Adrenal gland (tissue), 12 donors: ENCODE measurements around the gene FLYWCH1. TPM values are rescaled to one million over a fixed set of nuclear protein-coding genes. Genes with fewer than 3 reads are reported as not detected.

Source experiments
- DNase-seq, 7 donors: peaks; one replicate each; pipeline ENCODE4 v3.0.0-alpha.2; 2019 to 2020
- H3K27ac ChIP-seq, 5 donors: fragments of 200-600 bp; sonication (generic) in 4 of 5; 1 replicate in 3 of 5; 2 replicates in 2 of 5; pipeline versions ENCODE4 v1.5.1 to v1.8.0; 2016 to 2020; ENCODE audit warnings: mild to moderate bottlenecking in 1 of 5
- H3K27me3 ChIP-seq: fragments of 200-600 bp; 2 replicates; pipeline ENCODE4 v1.8.0; 2021
- H3K36me3 ChIP-seq, 2 donors: fragments of 200-600 bp; replicated peaks in 1 of 2; 1 replicate in 1 of 2; 2 replicates in 1 of 2; pipeline versions ENCODE4 v1.5.1 to v1.8.0; 2018 to 2022
- H3K4me1 ChIP-seq, 2 donors: fragments of 200-600 bp; replicated peaks in 1 of 2; 1 replicate in 1 of 2; 2 replicates in 1 of 2; pipeline versions ENCODE4 v1.5.1 to v1.8.0; 2018 to 2021
- H3K4me3 ChIP-seq, 4 donors: fragments of 200-600 bp; sonication (generic) in 3 of 4; one replicate each; pipeline ENCODE4 v1.5.1; 2016 to 2018
- H3K9me3 ChIP-seq, 3 donors: fragments of 200-600 bp; sonication (generic) in 1 of 3; replicated peaks in 1 of 3; 1 replicate in 2 of 3; 2 replicates in 1 of 3; pipeline versions ENCODE4 v1.5.1 to v1.8.0; 2016 to 2021
- POLR2A ChIP-seq, 2 donors: fragments of 450-650 bp; IDR thresholded peaks; one replicate each; pipeline ENCODE4 v1.6.1; 2017; ENCODE audit warnings: antibody characterized with exemption in 2 of 2, mild to moderate bottlenecking in 2 of 2, moderate library complexity in 1 of 2
- WGBS, 4 donors: extraction: QIAGEN DNeasy Blood & Tissue Kit in 2 of 4; methylation state at CpG; one replicate each; pipeline versions ENCODE4 v1.1.5 to v1.1.7; 2013 to 2017; 5-methylcytosine and 5-hydroxymethylcytosine counted together
- intact Hi-C, 2 donors: fragments of 100-400 bp; cut with DNase I; formaldehyde crosslinking; loops; one replicate each; pipeline versions ENCODE4 v1.14.1 to v1.15.0; 2022 to 2023
- polyA plus RNA-seq, 3 donors: library from polyadenylated mRNA; stranded (reverse); fragments of 200-250 nt in 2 of 3; fragments of 350-450 nt in 1 of 3; fragmentation: Illumina TruSeq in 1 of 3; extraction: RNeasy Lipid Tissue Mini Kit (QIAGEN cat#74804) in 1 of 3; gene quantifications; one replicate each; pipeline ENCODE4 v1.2.3, GENCODE V29; 2013 to 2014
- total RNA-seq, 9 donors: library from RNA; depleted of rRNA in 4 of 9; stranded (reverse); fragments of >200 nt in 4 of 9; fragments of 120-200 nt in 1 of 9; fragmentation: NEBNext Ultra II Directional in 1 of 9; extraction: Animal tissue kit (Norgen Biotek cat#: 25700) in 1 of 9; gene quantifications; one replicate each; pipeline versions ENCODE4 v1.1.0 to v1.2.4, GENCODE V29; 2013 to 2023
- TF ChIP-seq, protein P1 (sequence below), 6 experiments: fragments of 450-650 bp in 4 of 6; fragments of 200-600 bp in 2 of 6; sonication (generic) in 1 of 6; IDR thresholded peaks; 1 replicate in 5 of 6; 2 replicates in 1 of 6; pipeline versions ENCODE4 v1.5.1 to v1.8.0; 2016 to 2021; ENCODE audit warnings: antibody characterized with exemption in 6 of 6, mild to moderate bottlenecking in 2 of 6, moderate library complexity in 1 of 6
- donor health status: healthy with polysubstance abuse.
- donor health status: Bipolar disorder and iron deficiency.
- donor health status: DM: yes; HTN: yes; CAD: no.
- donor health status: DM: no; HTN: no; CAD: no.
- donor health status: DM: no; HTN: no; CAD: no.
- donor health status: DM: yes; HTN: yes; CAD: no.

The FLYWCH1 gene
- total and polyA plus RNA-seq, 12 donors: 3.3 to 89.8 (median 50.4) TPM

DNA sequence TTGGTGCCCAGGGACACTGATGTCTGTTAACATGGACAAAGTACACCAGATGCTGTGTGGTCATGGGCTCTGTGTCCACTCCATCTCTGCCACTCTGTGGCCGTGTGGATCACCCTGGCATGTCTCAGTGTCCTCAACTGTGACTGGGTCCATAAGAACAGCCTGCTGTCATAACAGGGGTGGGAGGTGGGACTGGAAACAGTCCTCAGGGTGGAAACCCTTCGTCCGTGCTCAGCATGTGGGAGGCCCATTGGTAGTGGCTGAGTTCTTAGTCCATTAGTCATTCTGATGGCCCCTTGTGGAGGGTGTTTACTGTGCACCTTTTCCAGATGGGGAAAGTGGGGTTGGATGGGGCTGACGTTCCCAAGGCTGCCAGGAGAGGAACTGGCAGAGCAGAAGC lies 15.9 kb upstream of the FLYWCH1 start:
- H3K4me3 ChIP-seq: no peak overlapping the region
- peaks cover 0 to 14% of the 10 kb centered on the region in 2 donors for H3K36me3 ChIP-seq
- H3K4me1 ChIP-seq: peaks cover 0 to 5% of the 10 kb centered on the region in 2 donors
- no peak overlapping the region for H3K27ac ChIP-seq
- no peaks in the 10 kb centered on the region for H3K27me3 ChIP-seq
- 65 to 80% (median 69%) methylated on average over 3 to 4 of the region's 4 CpGs for WGBS, 4 donors
- intact Hi-C loops: no loop called here
- no peaks in the 10 kb centered on the region for H3K9me3 ChIP-seq
- DNase-seq: no peak
- TF ChIP-seq POLR2A (IDR thresholded peaks at IDR 0.05): no peak
- TF ChIP-seq, protein P1, sequence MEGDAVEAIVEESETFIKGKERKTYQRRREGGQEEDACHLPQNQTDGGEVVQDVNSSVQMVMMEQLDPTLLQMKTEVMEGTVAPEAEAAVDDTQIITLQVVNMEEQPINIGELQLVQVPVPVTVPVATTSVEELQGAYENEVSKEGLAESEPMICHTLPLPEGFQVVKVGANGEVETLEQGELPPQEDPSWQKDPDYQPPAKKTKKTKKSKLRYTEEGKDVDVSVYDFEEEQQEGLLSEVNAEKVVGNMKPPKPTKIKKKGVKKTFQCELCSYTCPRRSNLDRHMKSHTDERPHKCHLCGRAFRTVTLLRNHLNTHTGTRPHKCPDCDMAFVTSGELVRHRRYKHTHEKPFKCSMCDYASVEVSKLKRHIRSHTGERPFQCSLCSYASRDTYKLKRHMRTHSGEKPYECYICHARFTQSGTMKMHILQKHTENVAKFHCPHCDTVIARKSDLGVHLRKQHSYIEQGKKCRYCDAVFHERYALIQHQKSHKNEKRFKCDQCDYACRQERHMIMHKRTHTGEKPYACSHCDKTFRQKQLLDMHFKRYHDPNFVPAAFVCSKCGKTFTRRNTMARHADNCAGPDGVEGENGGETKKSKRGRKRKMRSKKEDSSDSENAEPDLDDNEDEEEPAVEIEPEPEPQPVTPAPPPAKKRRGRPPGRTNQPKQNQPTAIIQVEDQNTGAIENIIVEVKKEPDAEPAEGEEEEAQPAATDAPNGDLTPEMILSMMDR (IDR thresholded peaks at IDR 0.05): no peak

DNA sequence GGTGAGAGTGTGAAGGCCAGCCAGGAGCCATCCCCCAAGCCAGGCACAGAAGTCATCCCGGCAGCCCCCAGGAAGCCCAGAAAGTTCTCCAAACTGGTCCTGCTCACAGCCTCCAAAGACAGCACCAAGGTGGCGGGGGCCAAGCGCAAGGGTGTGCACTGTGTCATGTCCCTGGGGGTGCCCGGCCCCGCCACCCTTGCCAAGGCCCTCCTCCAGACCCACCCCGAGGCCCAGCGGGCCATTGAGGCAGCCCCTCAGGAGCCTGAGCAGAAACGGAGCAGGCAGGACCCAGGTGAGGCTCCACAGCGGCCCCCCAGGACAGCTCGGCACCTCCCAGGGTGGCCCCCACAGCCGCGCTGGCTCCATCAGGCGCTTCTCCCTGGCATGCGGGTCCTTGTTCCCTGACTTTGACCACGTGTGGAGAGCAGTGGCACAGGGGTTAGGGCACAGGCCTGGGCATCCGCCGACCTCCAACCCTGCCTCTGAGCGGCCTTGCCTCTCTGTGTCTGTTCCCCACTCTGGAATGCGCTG lies 15.2 kb upstream of the FLYWCH1 start:
- no peak overlapping the region for H3K27ac ChIP-seq
- peaks cover 0 to 14% of the 10 kb centered on the region in 2 donors for H3K36me3 ChIP-seq
- TF ChIP-seq, protein P1 (IDR thresholded peaks at IDR 0.05): no peak
- TF ChIP-seq POLR2A (IDR thresholded peaks at IDR 0.05): no peak
- H3K4me1 ChIP-seq: no peaks in the 10 kb centered on the region
- DNase-seq: no peak
- no peaks in the 10 kb centered on the region for H3K27me3 ChIP-seq
- 96 to 99% (median 97%) methylated on average over 5 to 19 of the region's 19 CpGs for WGBS, 4 donors
- intact Hi-C loops: no loop called here
- H3K9me3 ChIP-seq: no peaks in the 10 kb centered on the region
- H3K4me3 ChIP-seq: no peak overlapping the region

DNA sequence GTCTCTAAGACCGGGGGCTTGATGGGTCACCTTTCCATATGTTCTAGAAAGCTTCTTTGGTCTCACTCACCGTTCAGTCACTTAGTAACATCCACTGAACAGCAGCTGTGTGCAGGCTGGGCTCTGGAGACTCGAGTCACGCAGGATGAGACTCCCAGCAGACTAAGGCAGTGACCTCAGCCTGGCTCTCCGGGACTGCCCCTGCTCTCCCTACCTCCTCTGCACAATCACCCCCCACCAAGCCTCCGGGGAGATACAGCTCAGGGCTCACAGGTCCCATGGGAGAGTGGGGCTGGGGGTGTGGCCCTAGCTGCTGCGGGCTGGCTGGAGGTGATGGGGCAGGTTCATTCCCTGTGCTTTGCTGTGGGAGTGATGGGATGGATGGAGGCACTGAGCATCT lies 14.6 kb upstream of the FLYWCH1 start:
- H3K27me3 ChIP-seq: no peaks in the 10 kb centered on the region
- H3K36me3 ChIP-seq: peaks cover 0 to 14% of the 10 kb centered on the region in 2 donors
- WGBS, 4 donors: 80 to 93% (median 87%) methylated on average over 3 to 7 of the region's 7 CpGs
- DNase-seq: no peak
- no peaks in the 10 kb centered on the region for H3K4me1 ChIP-seq
- no peak overlapping the region for H3K27ac ChIP-seq
- TF ChIP-seq, protein P1 (IDR thresholded peaks at IDR 0.05): no peak
- TF ChIP-seq POLR2A (IDR thresholded peaks at IDR 0.05): no peak
- no peak overlapping the region for H3K4me3 ChIP-seq
- intact Hi-C loops: no loop called here
- H3K9me3 ChIP-seq: no peaks in the 10 kb centered on the region

DNA sequence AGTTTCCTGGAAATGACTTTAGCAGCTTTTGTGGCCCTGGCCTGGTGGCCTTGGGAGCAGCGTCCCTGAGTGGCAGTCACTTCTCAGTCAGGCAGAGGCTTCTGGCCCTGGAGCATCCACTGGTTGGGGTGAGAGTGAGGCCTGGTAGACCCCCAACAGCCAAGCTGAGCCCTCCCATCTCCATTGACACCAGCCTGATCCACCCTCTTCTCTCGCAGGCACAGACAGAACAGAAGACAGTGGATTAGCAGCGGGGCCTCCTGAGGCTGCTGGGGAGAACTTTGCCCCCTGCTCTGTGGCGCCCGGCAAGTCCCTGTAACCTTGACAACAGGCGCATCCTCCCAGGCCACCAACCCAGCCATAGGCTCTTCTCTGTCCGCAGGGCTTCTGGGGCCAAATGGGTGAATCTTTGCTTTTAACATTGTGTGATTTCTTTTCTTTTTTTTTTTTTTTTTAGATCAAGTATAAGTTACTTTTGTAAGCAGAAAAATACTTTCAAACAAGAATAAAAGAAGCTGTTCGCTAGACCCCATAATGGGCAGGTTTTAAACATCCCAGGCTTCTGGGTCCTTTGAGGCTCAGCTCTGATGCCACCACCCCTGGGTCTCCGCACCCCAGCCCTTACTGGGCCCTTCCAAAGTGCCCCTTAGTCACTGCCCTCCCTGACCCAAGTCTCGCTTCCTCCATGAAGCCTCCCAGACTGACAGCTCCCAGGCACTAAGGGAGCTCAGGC lies 12.7 kb upstream of the FLYWCH1 start:
- 82 to 97% (median 87%) methylated on average over 9 to 10 of the region's 10 CpGs for WGBS, 4 donors
- H3K27me3 ChIP-seq: no peaks in the 10 kb centered on the region
- H3K9me3 ChIP-seq: no peaks in the 10 kb centered on the region
- H3K4me1 ChIP-seq: peaks cover 0 to 7% of the 10 kb centered on the region in 2 donors
- no peak for DNase-seq
- H3K36me3 ChIP-seq: peaks cover 0 to 14% of the 10 kb centered on the region in 2 donors
- H3K27ac ChIP-seq: no peak overlapping the region
- TF ChIP-seq, protein P1 (IDR thresholded peaks at IDR 0.05): no peak
- TF ChIP-seq POLR2A (IDR thresholded peaks at IDR 0.05): no peak
- intact Hi-C loops: no loop called here
- no peak overlapping the region for H3K4me3 ChIP-seq
